IMR-90 (cell line): ENCODE measurements around the gene ATM. TPM values are rescaled to one million over a fixed set of nuclear protein-coding genes. Genes with fewer than 3 reads are reported as not detected.

ENCODE experiments used
- ATAC-seq: fragments of 200-7000 bp; cut with Tn5 transposase; 2 replicates; pipeline ENCODE4 v1.9.1; 2020; ENCODE audit warnings: low read depth, mild to moderate bottlenecking, moderate library complexity
- BruUV-seq: library from RNA; stranded (reverse); fragments of 400-500 nt; replicated peaks from 2 replicates; lab custom pipeline; 2021; lab: Mats Ljungman, UMichigan
- CTCF ChIA-PET: fragments of 300-600 bp; formaldehyde crosslinking; extraction: SDS; loops from one replicate; lab custom pipeline; 2021; ENCODE audit warnings: antibody characterized with exemption; lab: Yijun Ruan, JAX
- POLR2A ChIA-PET: fragments of 300-600 bp; sonication (Branson Sonifier 250); formaldehyde crosslinking; loops from one replicate; lab custom pipeline; 2022; ENCODE audit warnings: antibody characterized with exemption; ENCODE audit not compliant: unreplicated experiment; lab: Charles Lee
- DNase-seq: peaks from one replicate; pipeline ENCODE4 v3.0.0; 2013
- H2AFZ ChIP-seq: replicated peaks from 2 replicates; pipeline ENCODE3; 2013; ENCODE audit warnings: low read length, mild to moderate bottlenecking; ENCODE audit not compliant: poor library complexity
- H2AK5ac ChIP-seq: 2 replicates; pipeline ENCODE4 v1.6.1; 2013; ENCODE audit warnings: low read depth, low read length, inconsistent platforms
- H2AK9ac ChIP-seq: replicated peaks from 2 replicates; pipeline ENCODE3; 2013; ENCODE audit warnings: mild to moderate bottlenecking, low read depth, low read length, moderate library complexity; ENCODE audit not compliant: poor library complexity
- H2BK120ac ChIP-seq: 2 replicates; pipeline ENCODE4 v1.6.1; 2013; ENCODE audit warnings: low read depth, low read length, inconsistent platforms
- H2BK15ac ChIP-seq: 3 replicates; pipeline ENCODE4 v1.6.1; 2013; ENCODE audit warnings: low read depth, low read length, inconsistent platforms
- H2BK20ac ChIP-seq: 2 replicates; pipeline ENCODE4 v1.6.1; 2013; ENCODE audit warnings: low read depth, mild to moderate bottlenecking, inconsistent platforms, low read length, moderate library complexity
- H2BK5ac ChIP-seq: 2 replicates; pipeline ENCODE4 v1.6.1; 2013; ENCODE audit warnings: mild to moderate bottlenecking, low read depth, low read length, inconsistent platforms; ENCODE audit not compliant: poor library complexity, severe bottlenecking
- H3K14ac ChIP-seq: replicated peaks from 2 replicates; pipeline ENCODE4 v1.6.1; 2013; ENCODE audit warnings: low read depth, low read length, inconsistent platforms
- H3K18ac ChIP-seq: 2 replicates; pipeline ENCODE4 v1.6.1; 2013; ENCODE audit warnings: low read depth, low read length, control low read depth
- H3K23ac ChIP-seq: 2 replicates; pipeline ENCODE4 v1.6.1; 2013; ENCODE audit warnings: low read depth, low read length, inconsistent platforms
- H3K27ac ChIP-seq: 2 replicates; pipeline ENCODE4 v1.5.1; 2013; ENCODE audit warnings: mild to moderate bottlenecking, control low read depth, low read length; ENCODE audit not compliant: insufficient read depth
- H3K27me3 ChIP-seq: 2 replicates; pipeline ENCODE4 v1.6.1; 2013; ENCODE audit warnings: low read length; ENCODE audit not compliant: control insufficient read depth, insufficient read depth
- H3K36me3 ChIP-seq: 2 replicates; pipeline ENCODE4 v1.6.1; 2013; ENCODE audit warnings: low read length, mixed read lengths; ENCODE audit not compliant: control insufficient read depth, insufficient read depth
- H3K4ac ChIP-seq: 2 replicates; pipeline ENCODE4 v1.6.1; 2013; ENCODE audit warnings: low read depth, low read length, inconsistent platforms
- H3K4me1 ChIP-seq: 2 replicates; pipeline ENCODE4 v1.6.1; 2013; ENCODE audit warnings: low read length, mixed read lengths; ENCODE audit not compliant: control insufficient read depth, insufficient read depth
- H3K4me2 ChIP-seq: 2 replicates; pipeline ENCODE4 v1.6.1; 2013; ENCODE audit warnings: low read depth, mild to moderate bottlenecking, control low read depth, low read length, moderate library complexity
- H3K4me3 ChIP-seq: 2 replicates; pipeline ENCODE4 v1.5.1; 2013; ENCODE audit warnings: low read depth, mild to moderate bottlenecking, control low read depth, low read length, moderate library complexity; ENCODE audit not compliant: insufficient read depth
- H3K56ac ChIP-seq: 2 replicates; pipeline ENCODE4 v1.6.1; 2013; ENCODE audit warnings: low read length, inconsistent platforms; ENCODE audit not compliant: insufficient read depth; ENCODE audit errors: extremely low read depth
- H3K79me1 ChIP-seq, 2 experiments: 2 replicates each; pipeline ENCODE4 v1.6.1; 2013; ENCODE audit warnings: low read length in 2 of 2, inconsistent platforms in 1 of 2, low read depth in 1 of 2
- H3K9ac ChIP-seq: 2 replicates; pipeline ENCODE4 v1.6.1; 2013; ENCODE audit warnings: low read depth, low read length, control low read depth
- H3K9me1 ChIP-seq: 2 replicates; pipeline ENCODE4 v1.6.1; 2013; ENCODE audit warnings: low read length, inconsistent platforms; ENCODE audit not compliant: insufficient read depth
- H3K9me3 ChIP-seq: 2 replicates; pipeline ENCODE4 v1.6.1; 2013; ENCODE audit warnings: low read length; ENCODE audit not compliant: control insufficient read depth, insufficient read depth
- H4K20me1 ChIP-seq: 2 replicates; pipeline ENCODE4 v1.6.1; 2013; ENCODE audit warnings: low read length, inconsistent platforms; ENCODE audit not compliant: insufficient read depth
- H4K5ac ChIP-seq: 2 replicates; pipeline ENCODE4 v1.6.1; 2013; ENCODE audit warnings: mild to moderate bottlenecking, low read depth, low read length, control low read depth
- H4K8ac ChIP-seq, 2 experiments: 2 replicates each; pipeline ENCODE4 v1.6.1; 2013; ENCODE audit warnings: low read depth in 2 of 2, low read length in 2 of 2, control low read depth in 1 of 2, inconsistent platforms in 1 of 2
- H4K91ac ChIP-seq: 2 replicates; pipeline ENCODE4 v1.6.1; 2013; ENCODE audit warnings: low read depth, low read length, inconsistent platforms; ENCODE audit not compliant: insufficient read depth
- BHLHE40 ChIP-seq: fragments of 150-350 bp; IDR thresholded peaks from 2 replicates; pipeline ENCODE4 v1.6.1; 2016; ENCODE audit warnings: mild to moderate bottlenecking, low read depth, low read length
- CHD1 ChIP-seq: IDR thresholded peaks from 2 replicates; pipeline ENCODE4 v1.6.1; 2012; ENCODE audit warnings: low read depth, low read length, improper control_type of control experiment
- FOS ChIP-seq: fragments of 150-350 bp; IDR thresholded peaks from 2 replicates; pipeline ENCODE4 v1.6.1; 2016; ENCODE audit warnings: low read depth, low read length
- MAFK ChIP-seq: IDR thresholded peaks from 2 replicates; pipeline ENCODE4 v1.6.1; 2012; ENCODE audit warnings: low read depth, low read length, improper control_type of control experiment
- MAZ ChIP-seq: IDR thresholded peaks from 2 replicates; pipeline ENCODE4 v1.6.1; 2012; ENCODE audit warnings: low read depth, mild to moderate bottlenecking, low read length, improper control_type of control experiment, moderate library complexity, borderline replicate concordance
- MXI1 ChIP-seq: IDR thresholded peaks from 2 replicates; pipeline ENCODE4 v1.6.1; 2012; ENCODE audit warnings: low read depth, mild to moderate bottlenecking, low read length, moderate library complexity, borderline replicate concordance
- NFE2L2 ChIP-seq: fragments of 150-350 bp; IDR thresholded peaks from 2 replicates; pipeline ENCODE4 v1.6.1; 2016; ENCODE audit warnings: low read depth, mild to moderate bottlenecking, low read length
- RAD21 ChIP-seq: IDR thresholded peaks from 2 replicates; pipeline ENCODE4 v1.6.1; 2012; ENCODE audit warnings: low read length, improper control_type of control experiment
- RCOR1 ChIP-seq: IDR thresholded peaks from 2 replicates; pipeline ENCODE4 v1.6.1; 2012; ENCODE audit warnings: mild to moderate bottlenecking, low read length, improper control_type of control experiment; ENCODE audit not compliant: insufficient replicate concordance
- RFX5 ChIP-seq: IDR thresholded peaks from 2 replicates; pipeline ENCODE4 v1.8.0; 2012; ENCODE audit warnings: low read depth, mild to moderate bottlenecking, low read length, moderate library complexity
- SMC3 ChIP-seq: fragments of 150-350 bp; IDR thresholded peaks from 2 replicates; pipeline ENCODE4 v1.6.1; 2016; ENCODE audit warnings: low read depth, mild to moderate bottlenecking, antibody characterized with exemption, low read length, moderate library complexity
- WGBS, 2 experiments: methylation state at CpG; one replicate each; pipeline versions ENCODE4 v1.1.5 to v1.1.7; 2013; ENCODE audit warnings: missing lambda C conversion rate in 2 of 2; ENCODE audit not compliant: insufficient read length in 1 of 2; ENCODE audit errors: extremely low coverage in 2 of 2; 5-methylcytosine and 5-hydroxymethylcytosine counted together
- dilution Hi-C: fragments of 300-500 bp; cut with HindIII; formaldehyde crosslinking; loops from one replicate; pipeline ENCODE4 v1.14.3; 2018; ENCODE audit warnings: low sequenced_read_pairs; ENCODE audit not compliant: unreplicated experiment
- in situ Hi-C: fragments of 300-500 bp; cut with MboI; formaldehyde crosslinking; loops from 3 replicates; pipeline ENCODE4 v1.14.3; 2019; ENCODE audit warnings: low sequenced_read_pairs, inconsistent platforms, mixed read lengths
- intact Hi-C: fragments of 100-400 bp; cut with micrococcal nuclease; formaldehyde crosslinking; loops from 2 replicates; pipeline ENCODE4 v1.10.0; 2022
- polyA plus RNA-seq, 3 experiments: library from polyadenylated mRNA; depleted of rRNA; stranded (reverse); fragments of >200 nt; gene quantifications; 2 replicates each; pipeline ENCODE4 v1.2.3, GENCODE V29; 2012; ENCODE audit warnings: low replicate concordance in 1 of 3
- total RNA-seq: library from RNA; depleted of rRNA; stranded (reverse); fragments of >200 nt; gene quantifications from 2 replicates; pipeline ENCODE4 v1.2.3, GENCODE V29; 2012
- TF ChIP-seq, protein P1 (sequence below): fragments of 150-350 bp; IDR thresholded peaks from 2 replicates; pipeline ENCODE4 v1.6.1; 2016; ENCODE audit warnings: low read depth, mild to moderate bottlenecking, low read length, moderate library complexity, borderline replicate concordance

The ATM gene
- total and polyA plus RNA-seq, 2 of the 4 experiments (the other 2 are of a cell fraction), result 18.1 to 30.6 TPM

- WGBS, 2 experiments, result no CpG with 5 or more reads among the region's 4 CpGs
- BruUV-seq, result no TSS peak
- H3K27ac ChIP-seq, result no peak overlapping the region
- H2AFZ ChIP-seq, result no peak overlapping the region
- H2AK9ac ChIP-seq, result no peak overlapping the region
- H3K36me3 ChIP-seq, result peaks cover 12% of the 10 kb centered on the region
- H3K14ac ChIP-seq, result no peak overlapping the region
- H3K9me1 ChIP-seq, result no peaks in the 10 kb centered on the region
- H3K4me2 ChIP-seq, result no peak overlapping the region
- no peak overlapping the region for H2BK20ac ChIP-seq
- peaks cover 0 to 7% of the 10 kb centered on the region in 2 experiments; a peak in 1 of 4 replicates for H3K79me1 ChIP-seq
- H4K8ac ChIP-seq, result no peak overlapping the region
- H3K4me1 ChIP-seq, result no peaks in the 10 kb centered on the region
- dilution Hi-C loops, result no loop called here
- intact Hi-C loops, result no loop called here
- no peaks in the 10 kb centered on the region; the same call in 1 of the 2 replicates for H3K9me3 ChIP-seq
- no peak overlapping the region for H2BK15ac ChIP-seq
- H4K5ac ChIP-seq, result no peak overlapping the region
- no peak overlapping the region for H4K91ac ChIP-seq
- H3K18ac ChIP-seq, result no peak overlapping the region
- no peak for TF ChIP-seq MAFK
- TF ChIP-seq, protein P1, sequence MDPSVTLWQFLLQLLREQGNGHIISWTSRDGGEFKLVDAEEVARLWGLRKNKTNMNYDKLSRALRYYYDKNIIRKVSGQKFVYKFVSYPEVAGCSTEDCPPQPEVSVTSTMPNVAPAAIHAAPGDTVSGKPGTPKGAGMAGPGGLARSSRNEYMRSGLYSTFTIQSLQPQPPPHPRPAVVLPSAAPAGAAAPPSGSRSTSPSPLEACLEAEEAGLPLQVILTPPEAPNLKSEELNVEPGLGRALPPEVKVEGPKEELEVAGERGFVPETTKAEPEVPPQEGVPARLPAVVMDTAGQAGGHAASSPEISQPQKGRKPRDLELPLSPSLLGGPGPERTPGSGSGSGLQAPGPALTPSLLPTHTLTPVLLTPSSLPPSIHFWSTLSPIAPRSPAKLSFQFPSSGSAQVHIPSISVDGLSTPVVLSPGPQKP, result no peak
- TF ChIP-seq SMC3, result no peak
- no peak for TF ChIP-seq RCOR1
- TF ChIP-seq FOS, result no peak
- no peak for TF ChIP-seq MXI1
- no peak for TF ChIP-seq NFE2L2
- no peak for TF ChIP-seq RFX5
- TF ChIP-seq BHLHE40, result no peak
- TF ChIP-seq RAD21, result no peak
- no peak for TF ChIP-seq MAZ
- no peak for TF ChIP-seq CHD1
- in situ Hi-C loops, result no loop called here
- H4K20me1 ChIP-seq, result no peaks in the 10 kb centered on the region
- H2BK5ac ChIP-seq, result no peak overlapping the region
- ChIA-PET POLR2A (no interaction called here), CTCF (no interaction called here)
- H2AK5ac ChIP-seq, result no peak overlapping the region
- no peak overlapping the region for H3K4ac ChIP-seq
- no peak overlapping the region for H3K9ac ChIP-seq
- H3K4me3 ChIP-seq, result no peak overlapping the region
- ATAC-seq (no peak), DNase-seq (peak; percentile 20)
- no peak overlapping the region for H3K56ac ChIP-seq
- no peaks in the 10 kb centered on the region for H3K27me3 ChIP-seq
- H3K23ac ChIP-seq, result no peak overlapping the region
- H2BK120ac ChIP-seq, result no peak overlapping the region
These were observed 18.6 kb downstream of the ATM start for GRCh38 chr11:108241330-108242037.
